Measurements from ENCODE around the gene C4BPA.

The C4BPA gene

DNA sequence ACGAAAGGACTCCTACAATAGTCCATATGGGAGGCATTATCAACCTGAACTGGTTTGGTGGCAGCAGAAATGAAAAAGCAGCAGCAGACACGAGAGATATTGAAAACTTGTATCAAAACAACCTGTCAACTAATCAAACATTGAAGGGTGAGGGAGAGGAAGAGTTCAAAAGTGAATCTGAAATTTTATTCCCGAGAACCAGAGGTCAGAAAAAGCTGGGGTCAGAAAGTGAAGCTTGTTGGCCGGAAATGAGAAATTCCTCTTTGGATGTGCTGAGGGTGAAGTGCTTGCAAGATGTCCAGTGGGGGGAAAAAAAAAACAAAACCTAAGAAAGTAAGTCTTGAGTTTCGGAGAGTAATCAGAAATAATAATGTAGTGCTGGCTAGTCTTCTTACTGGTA lies 1.9 kb upstream of the C4BPA start:
- Histone ChIP-seq H3K36me3 (ENCODE audit: control insufficient read depth in 1 of 2, insufficient read depth in 2 of 2, low read depth in 1 of 2, low read length in 2 of 2) (no peaks in the 10 kb centered on the region), H3K4me1 (ENCODE audit: control insufficient read depth, insufficient read depth, low read depth, low read length) (no peaks in the 10 kb centered on the region), H3K9ac (ENCODE audit: low read length) (no peak overlapping the region), H3K4ac (ENCODE audit: low read depth in 1 of 2, low read length in 2 of 2) (no peak overlapping the region), H3K4me2 (ENCODE audit: low read length, poor library complexity, severe bottlenecking) (no peak overlapping the region), H3K27ac (ENCODE audit: low read length, poor library complexity, severe bottlenecking) (no peak overlapping the region), H2BK12ac (ENCODE audit: low read length in 2 of 2) (no peak overlapping the region), H3K79me1 (replicated peaks; ENCODE audit: low read length, poor library complexity, severe bottlenecking) (no peaks in the 10 kb centered on the region), H3K4me3 (ENCODE audit: insufficient read depth in 1 of 2, low read depth in 1 of 2, low read length in 2 of 2) (no peak overlapping the region), H3K14ac (ENCODE audit: low read length in 2 of 2) (no peak overlapping the region), H3K27me3 (ENCODE audit: control insufficient read depth in 1 of 2, insufficient read depth in 1 of 2, low read length in 2 of 2) (peaks cover 0 to 4% of the 10 kb centered on the region in 2 experiments), H4K91ac (ENCODE audit: low read length) (no peak overlapping the region), H3K18ac (ENCODE audit: low read depth in 1 of 2, low read length in 2 of 2) (no peak overlapping the region), H2BK5ac (ENCODE audit: low read depth, low read length, poor library complexity, severe bottlenecking) (no peak overlapping the region), H3K9me3 (ENCODE audit: control insufficient read depth, low read length) (no peaks in the 10 kb centered on the region), H2BK15ac (ENCODE audit: low read depth, poor library complexity, severe bottlenecking) (no peak overlapping the region), H2AFZ (ENCODE audit: low read depth, low read length) (no peak overlapping the region), H3K23ac (ENCODE audit: low read length in 2 of 2) (no peak overlapping the region), H4K8ac (ENCODE audit: low read length) (no peak overlapping the region), H2AK5ac (ENCODE audit: low read length, severe bottlenecking) (no peak overlapping the region), H2BK120ac (ENCODE audit: low read depth, low read length) (no peak overlapping the region)
- 73% methylated on average over 4 of the region's 5 CpGs for WGBS
- DNase-seq = no peak

DNA sequence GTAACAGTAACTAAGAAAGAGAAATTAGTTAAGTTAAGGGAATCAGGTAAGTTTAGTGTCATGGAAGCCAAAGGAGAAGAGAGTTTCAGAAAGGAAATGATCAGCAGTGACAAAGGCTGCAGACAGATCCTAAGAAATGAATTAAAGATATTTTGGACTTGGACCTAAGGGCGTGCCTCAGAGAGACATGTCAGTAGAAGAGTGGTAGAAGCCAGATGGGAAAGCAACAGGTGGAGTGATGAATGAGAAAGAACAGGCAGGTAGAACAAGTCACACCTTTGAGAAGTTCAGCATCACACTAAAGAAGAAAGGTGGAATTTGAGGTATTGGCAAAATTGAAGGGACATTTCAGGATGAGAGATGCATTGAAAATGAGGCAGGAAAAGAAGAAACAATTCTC lies 1.4 kb upstream of the C4BPA start:
- no peak overlapping the region for H3K4me2 ChIP-seq (ENCODE audit: low read length, poor library complexity, severe bottlenecking)
- H3K9me3 ChIP-seq (ENCODE audit: control insufficient read depth, low read length) = no peaks in the 10 kb centered on the region
- H3K4me1 ChIP-seq (ENCODE audit: control insufficient read depth, insufficient read depth, low read depth, low read length) = no peaks in the 10 kb centered on the region
- H3K27me3 ChIP-seq (ENCODE audit: control insufficient read depth in 1 of 2, insufficient read depth in 1 of 2, low read length in 2 of 2) = peaks cover 0 to 4% of the 10 kb centered on the region in 2 experiments
- no peak overlapping the region for H2BK5ac ChIP-seq (ENCODE audit: low read depth, low read length, poor library complexity, severe bottlenecking)
- H3K18ac ChIP-seq (ENCODE audit: low read depth in 1 of 2, low read length in 2 of 2) = no peak overlapping the region
- no peak overlapping the region for H3K27ac ChIP-seq (ENCODE audit: low read length, poor library complexity, severe bottlenecking)
- no peak overlapping the region for H4K91ac ChIP-seq (ENCODE audit: low read length)
- no peak overlapping the region for H3K4ac ChIP-seq (ENCODE audit: low read depth in 1 of 2, low read length in 2 of 2)
- H3K9ac ChIP-seq (ENCODE audit: low read length) = no peak overlapping the region
- no peaks in the 10 kb centered on the region for H3K36me3 ChIP-seq (ENCODE audit: control insufficient read depth in 1 of 2, insufficient read depth in 2 of 2, low read depth in 1 of 2, low read length in 2 of 2)
- WGBS = 74% methylated on average over 1 of the region's 1 CpG
- H3K14ac ChIP-seq (ENCODE audit: low read length in 2 of 2) = no peak overlapping the region
- no peak overlapping the region for H3K4me3 ChIP-seq (ENCODE audit: insufficient read depth in 1 of 2, low read depth in 1 of 2, low read length in 2 of 2)
- no peak overlapping the region for H4K8ac ChIP-seq (ENCODE audit: low read length)
- no peak overlapping the region for H2AK5ac ChIP-seq (ENCODE audit: low read length, severe bottlenecking)
- H2AFZ ChIP-seq (ENCODE audit: low read depth, low read length) = no peak overlapping the region
- DNase-seq = no peak
- no peak overlapping the region for H2BK12ac ChIP-seq (ENCODE audit: low read length in 2 of 2)
- H2BK15ac ChIP-seq (ENCODE audit: low read depth, poor library complexity, severe bottlenecking) = no peak overlapping the region
- H3K79me1 ChIP-seq (replicated peaks; ENCODE audit: low read length, poor library complexity, severe bottlenecking) = no peaks in the 10 kb centered on the region
- H2BK120ac ChIP-seq (ENCODE audit: low read depth, low read length) = no peak overlapping the region
- H3K23ac ChIP-seq (ENCODE audit: low read length in 2 of 2) = no peak overlapping the region

- Histone ChIP-seq H4K8ac (ENCODE audit: low read length) (no peak overlapping the region), H3K9me3 (ENCODE audit: control insufficient read depth, low read length) (no peaks in the 10 kb centered on the region), H2BK12ac (ENCODE audit: low read length in 2 of 2) (no peak overlapping the region), H3K4me1 (ENCODE audit: control insufficient read depth, insufficient read depth, low read depth, low read length) (no peaks in the 10 kb centered on the region), H2AFZ (ENCODE audit: low read depth, low read length) (no peak overlapping the region), H3K4me2 (ENCODE audit: low read length, poor library complexity, severe bottlenecking) (no peak overlapping the region), H3K27ac (ENCODE audit: low read length, poor library complexity, severe bottlenecking) (no peak overlapping the region), H3K36me3 (ENCODE audit: control insufficient read depth in 1 of 2, insufficient read depth in 2 of 2, low read depth in 1 of 2, low read length in 2 of 2) (no peaks in the 10 kb centered on the region), H3K4ac (ENCODE audit: low read depth in 1 of 2, low read length in 2 of 2) (no peak overlapping the region), H2BK120ac (ENCODE audit: low read depth, low read length) (no peak overlapping the region), H3K23ac (ENCODE audit: low read length in 2 of 2) (no peak overlapping the region), H3K18ac (ENCODE audit: low read depth in 1 of 2, low read length in 2 of 2) (no peak overlapping the region), H3K14ac (ENCODE audit: low read length in 2 of 2) (no peak overlapping the region), H3K27me3 (ENCODE audit: control insufficient read depth in 1 of 2, insufficient read depth in 1 of 2, low read length in 2 of 2) (peaks cover 0 to 14% of the 10 kb centered on the region in 2 experiments), H2BK15ac (ENCODE audit: low read depth, poor library complexity, severe bottlenecking) (no peak overlapping the region), H4K91ac (ENCODE audit: low read length) (no peak overlapping the region), H2BK5ac (ENCODE audit: low read depth, low read length, poor library complexity, severe bottlenecking) (no peak overlapping the region), H3K79me1 (replicated peaks; ENCODE audit: low read length, poor library complexity, severe bottlenecking) (no peaks in the 10 kb centered on the region), H3K4me3 (ENCODE audit: insufficient read depth in 1 of 2, low read depth in 1 of 2, low read length in 2 of 2) (no peak overlapping the region), H3K9ac (ENCODE audit: low read length) (no peak overlapping the region), H2AK5ac (ENCODE audit: low read length, severe bottlenecking) (no peak overlapping the region)
- 70% methylated on average over 3 of the region's 3 CpGs for WGBS
- DNase-seq = no peak
Observed at GRCh38 chr1:207109004-207109403, 5.0 kb downstream of the C4BPA start.

DNA sequence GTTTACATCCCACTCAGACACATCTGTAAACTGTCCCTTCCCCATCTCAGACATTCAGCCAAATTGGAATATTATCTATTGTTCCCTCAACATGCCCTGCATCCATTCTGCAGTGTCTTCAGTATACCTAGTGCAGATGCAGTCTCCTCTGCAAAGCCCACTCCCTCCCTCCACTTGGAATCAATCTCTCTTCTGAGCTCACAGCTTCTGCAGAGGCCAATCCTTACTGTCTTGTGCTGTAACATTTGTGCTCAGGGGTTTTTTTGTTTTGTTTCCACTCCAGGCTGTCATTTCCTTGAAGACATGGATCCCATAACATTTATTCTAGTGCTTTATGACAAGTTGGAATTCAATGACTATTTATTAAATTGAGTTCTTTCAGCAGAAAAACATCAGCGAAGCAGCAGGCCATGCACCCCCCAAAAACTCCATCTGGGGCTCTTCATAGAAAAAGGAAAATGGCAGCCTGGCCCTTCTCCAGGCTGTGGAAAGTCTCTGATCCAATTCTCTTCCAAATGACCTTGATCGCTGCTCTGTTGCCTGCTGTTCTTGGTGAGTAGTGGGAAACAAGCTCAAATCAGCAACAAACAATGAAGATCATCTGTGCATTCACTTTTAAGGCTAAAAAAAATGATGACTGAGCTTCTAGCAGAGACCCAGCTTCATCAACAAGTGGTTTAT lies 8.7 kb downstream of the C4BPA start:
- H2BK15ac ChIP-seq (ENCODE audit: low read depth, poor library complexity, severe bottlenecking) = no peak overlapping the region
- no peaks in the 10 kb centered on the region for H3K36me3 ChIP-seq (ENCODE audit: control insufficient read depth in 1 of 2, insufficient read depth in 2 of 2, low read depth in 1 of 2, low read length in 2 of 2)
- H4K8ac ChIP-seq (ENCODE audit: low read length) = no peak overlapping the region

More for the DNA sequence above, 8.7 kb downstream of the C4BPA start:
- Histone ChIP-seq H3K79me1 (replicated peaks; ENCODE audit: low read length, poor library complexity, severe bottlenecking) (no peaks in the 10 kb centered on the region), H2BK120ac (ENCODE audit: low read depth, low read length) (no peak overlapping the region), H2BK12ac (ENCODE audit: low read length in 2 of 2) (no peak overlapping the region), H3K4me2 (ENCODE audit: low read length, poor library complexity, severe bottlenecking) (no peak overlapping the region), H4K91ac (ENCODE audit: low read length) (no peak overlapping the region), H3K23ac (ENCODE audit: low read length in 2 of 2) (no peak overlapping the region), H3K4ac (ENCODE audit: low read depth in 1 of 2, low read length in 2 of 2) (no peak overlapping the region), H3K4me3 (ENCODE audit: insufficient read depth in 1 of 2, low read depth in 1 of 2, low read length in 2 of 2) (no peak overlapping the region), H3K18ac (ENCODE audit: low read depth in 1 of 2, low read length in 2 of 2) (no peak overlapping the region), H2AFZ (ENCODE audit: low read depth, low read length) (no peak overlapping the region), H3K27me3 (ENCODE audit: control insufficient read depth in 1 of 2, insufficient read depth in 1 of 2, low read length in 2 of 2) (peaks cover 0 to 14% of the 10 kb centered on the region in 2 experiments), H3K14ac (ENCODE audit: low read length in 2 of 2) (no peak overlapping the region), H3K9ac (ENCODE audit: low read length) (no peak overlapping the region), H3K9me3 (ENCODE audit: control insufficient read depth, low read length) (no peaks in the 10 kb centered on the region), H3K27ac (ENCODE audit: low read length, poor library complexity, severe bottlenecking) (no peak overlapping the region), H3K4me1 (ENCODE audit: control insufficient read depth, insufficient read depth, low read depth, low read length) (no peaks in the 10 kb centered on the region), H2BK5ac (ENCODE audit: low read depth, low read length, poor library complexity, severe bottlenecking) (no peak overlapping the region), H2AK5ac (ENCODE audit: low read length, severe bottlenecking) (no peak overlapping the region)
- no peak for DNase-seq
- 53% methylated on average over 2 of the region's 2 CpGs for WGBS
